Neural cell (in vitro differentiated cells): Measurements from ENCODE around the gene CCDC175. TPM values are rescaled to one million over a fixed set of nuclear protein-coding genes. Genes with fewer than 3 reads are reported as not detected.

Experiments used
- H2AFZ ChIP-seq: fragments of 200-600, 300-800 bp; sonication (generic), shearing (Covaris generic); 2 replicates; pipeline ENCODE4 v1.6.0; 2014; ENCODE audit warnings: low read depth, mild to moderate bottlenecking, antibody characterized with exemption, low read length, moderate library complexity
- H3F3A ChIP-seq: fragments of 200-600 bp; shearing (Covaris generic); 2 replicates; pipeline ENCODE4 v1.6.1; 2016; ENCODE audit warnings: mild to moderate bottlenecking, moderate library complexity, mixed read lengths, antibody characterized with exemption, low read length; ENCODE audit not compliant: insufficient read depth, poor library complexity, severe bottlenecking
- H3K27ac ChIP-seq: fragments of 200-600, 300-800 bp; sonication (generic), shearing (Covaris generic); 2 replicates; pipeline ENCODE4 v1.5.1; 2014; ENCODE audit warnings: mild to moderate bottlenecking, low read length, moderate library complexity
- H3K27me3 ChIP-seq: fragments of 300-800, 200-600 bp; sonication (generic), shearing (Covaris generic); 2 replicates; pipeline ENCODE4 v1.6.0; 2014; ENCODE audit warnings: mild to moderate bottlenecking, low read depth, low read length, moderate library complexity; ENCODE audit not compliant: insufficient read depth
- H3K36me3 ChIP-seq: fragments of 300-800, 200-600 bp; sonication (generic), shearing (Covaris generic); 2 replicates; pipeline ENCODE4 v1.5.1; 2014; ENCODE audit warnings: mild to moderate bottlenecking, antibody characterized with exemption, low read length, moderate library complexity; ENCODE audit not compliant: insufficient read depth
- H3K4me2 ChIP-seq: fragments of 300-800, 200-600 bp; sonication (generic), shearing (Covaris generic); 2 replicates; pipeline ENCODE4 v1.6.0; 2014; ENCODE audit warnings: mild to moderate bottlenecking, low read length
- H3K4me3 ChIP-seq: fragments of 300-800, 200-600 bp; sonication (generic), shearing (Covaris generic); 2 replicates; pipeline ENCODE4 v1.5.1; 2014; ENCODE audit warnings: mild to moderate bottlenecking, low read length, moderate library complexity
- H3K79me2 ChIP-seq: fragments of 200-600 bp; shearing (Covaris generic); replicated peaks from 2 replicates; pipeline ENCODE4 v1.6.0; 2014; ENCODE audit warnings: mild to moderate bottlenecking, low read length, moderate library complexity; ENCODE audit not compliant: insufficient read depth
- H3K9ac ChIP-seq: fragments of 300-800, 200-600 bp; sonication (generic), shearing (Covaris generic); 2 replicates; pipeline ENCODE4 v1.6.1; 2016; ENCODE audit warnings: mild to moderate bottlenecking, low read length, mixed read lengths
- H3K9me2 ChIP-seq: fragments of 200-600 bp; shearing (Covaris generic); 2 replicates; pipeline ENCODE4 v1.6.1; 2016; ENCODE audit warnings: mild to moderate bottlenecking, low read length, mixed read lengths; ENCODE audit not compliant: insufficient read depth
- H3K9me3 ChIP-seq: fragments of 200-600, 300-800 bp; sonication (generic), shearing (Covaris generic); 2 replicates; pipeline ENCODE4 v1.6.1; 2016; ENCODE audit warnings: mild to moderate bottlenecking, mixed run types, low read length, moderate library complexity, mixed read lengths
- H4K20me1 ChIP-seq: fragments of 200-600 bp; shearing (Covaris generic); 2 replicates; pipeline ENCODE4 v1.6.1; 2016; ENCODE audit warnings: mild to moderate bottlenecking, mixed run types; ENCODE audit not compliant: insufficient read depth
- CTCF ChIP-seq: fragments of 450-650 bp; IDR thresholded peaks from 2 replicates; pipeline ENCODE4 v1.5.1; 2014; ENCODE audit warnings: antibody characterized with exemption, mild to moderate bottlenecking, moderate library complexity; ENCODE audit not compliant: poor library complexity, severe bottlenecking
- EP300 ChIP-seq: fragments of 450-650 bp; conservative IDR thresholded peaks from 2 replicates; pipeline ENCODE4 v1.6.1; 2014; ENCODE audit warnings: antibody characterized with exemption, mild to moderate bottlenecking, moderate library complexity; ENCODE audit not compliant: poor library complexity, severe bottlenecking
- EZH2 ChIP-seq: fragments of 200-600, 300-800 bp; shearing (Covaris generic), sonication (generic); IDR thresholded peaks from 2 replicates; pipeline ENCODE4 v1.6.1; 2014; ENCODE audit warnings: antibody characterized with exemption, low read length, borderline replicate concordance, mild to moderate bottlenecking; ENCODE audit not compliant: insufficient read depth, poor library complexity, severe bottlenecking
- MXI1 ChIP-seq: fragments of 450-650 bp; conservative IDR thresholded peaks from 2 replicates; pipeline ENCODE4 v1.6.1; 2014; ENCODE audit warnings: antibody characterized with exemption, mild to moderate bottlenecking; ENCODE audit not compliant: poor library complexity, severe bottlenecking
- POLR2AphosphoS5 ChIP-seq: IDR thresholded peaks from 2 replicates; pipeline ENCODE4 v1.6.1; 2012
- RAD21 ChIP-seq: fragments of 450-650 bp; conservative IDR thresholded peaks from 2 replicates; pipeline ENCODE4 v1.6.1; 2014; ENCODE audit warnings: antibody characterized with exemption, mild to moderate bottlenecking, moderate library complexity
- REST ChIP-seq: IDR thresholded peaks from 2 replicates; pipeline ENCODE4 v1.6.1; 2012; ENCODE audit warnings: borderline replicate concordance
- SMC3 ChIP-seq: fragments of 450-650 bp; conservative IDR thresholded peaks from 2 replicates; pipeline ENCODE4 v1.6.1; 2014; ENCODE audit warnings: antibody characterized with exemption, mild to moderate bottlenecking, moderate library complexity; ENCODE audit not compliant: poor library complexity
- TAF1 ChIP-seq: IDR thresholded peaks from 2 replicates; pipeline ENCODE4 v1.6.1; 2012; ENCODE audit warnings: low read depth
- polyA plus RNA-seq: library from polyadenylated mRNA; depleted of rRNA; stranded (reverse); fragments of >200 nt; gene quantifications from 2 replicates; pipeline ENCODE4 v1.2.3, GENCODE V29; 2014

Gene CCDC175
- polyA plus RNA-seq, 1 donor from 2014 or later: 0.11 TPM

- H3K79me2 ChIP-seq: no peaks in the 10 kb centered on the region
- no peak overlapping the region for H3K9ac ChIP-seq
- H3K36me3 ChIP-seq: no peaks in the 10 kb centered on the region
- TF ChIP-seq EP300 (no peak), RAD21 (no peak), REST (no peak), POLR2AphosphoS5 (no peak)
- H2AFZ ChIP-seq: no peak overlapping the region
- H3K4me2 ChIP-seq: no peak overlapping the region
- no peaks in the 10 kb centered on the region for H4K20me1 ChIP-seq
- H3K9me2 ChIP-seq: no peaks in the 10 kb centered on the region
- no peak overlapping the region for H3K27ac ChIP-seq
- H3K9me3 ChIP-seq: no peaks in the 10 kb centered on the region
- H3K4me3 ChIP-seq: no peak overlapping the region
- H3F3A ChIP-seq: no peaks in the 10 kb centered on the region
- no peaks in the 10 kb centered on the region for H3K27me3 ChIP-seq
These were observed 118.1 kb downstream of the CCDC175 start for GRCh38 chr14:59458486-59458885.

GRCh38 chr14:59455411-59455810, 121.2 kb downstream of the CCDC175 start:
- no peaks in the 10 kb centered on the region for H4K20me1 ChIP-seq
- H3K27ac ChIP-seq: no peak overlapping the region
- H2AFZ ChIP-seq: no peak overlapping the region
- no peak overlapping the region for H3K4me3 ChIP-seq
- H3K9me2 ChIP-seq: no peaks in the 10 kb centered on the region
- H3K9ac ChIP-seq: no peak overlapping the region
- no peaks in the 10 kb centered on the region for H3K9me3 ChIP-seq
- TF ChIP-seq MXI1 (no peak), POLR2AphosphoS5 (no peak), RAD21 (no peak), EZH2 (no peak), EP300 (no peak), TAF1 (no peak), SMC3 (no peak), REST (no peak), CTCF (no peak)
- H3K79me2 ChIP-seq: no peaks in the 10 kb centered on the region
- no peak overlapping the region for H3K4me2 ChIP-seq
- H3K36me3 ChIP-seq: no peaks in the 10 kb centered on the region
- no peaks in the 10 kb centered on the region for H3K27me3 ChIP-seq
- H3F3A ChIP-seq: no peaks in the 10 kb centered on the region

Other genes with a start within 250 kb of the CCDC175 start
- gene GPR135, start 111.4 kb downstream of the CCDC175 start, polyA plus RNA-seq: 2.9 and 3.0 TPM in 2 replicates
- gene L3HYPDH, start 92.4 kb downstream of the CCDC175 start, polyA plus RNA-seq: 14.9 and 18.9 TPM in 2 replicates
- 180 and 204 TPM in 2 replicates for gene JKAMP, start 92.3 kb downstream of the CCDC175 start, polyA plus RNA-seq